ENCODE results near the gene CYFIP2.
A peak's percentile ranks its signal among the peaks of the same experiment; 100 is the strongest.

The CYFIP2 gene

GRCh38 chr5:157290156-157290980 lies 24.4 kb downstream of the CYFIP2 start:
- Mint-ChIP-seq H3K27ac (peak overlapping the region; percentile 96), H3K27me3 (no peaks in the 10 kb centered on the region), H3K4me1 (peaks cover 76% of the 10 kb centered on the region), H3K36me3 (peaks cover 21% of the 10 kb centered on the region), H3K4me3 (peak overlapping the region; percentile 31), H3K9me3 (no peaks in the 10 kb centered on the region)

- Mint-ChIP-seq H3K4me3 (no peak overlapping the region), H3K36me3 (peaks cover 25% of the 10 kb centered on the region), H3K4me1 (peaks cover 76% of the 10 kb centered on the region), H3K27me3 (no peaks in the 10 kb centered on the region), H3K9me3 (no peaks in the 10 kb centered on the region), H3K27ac (peak overlapping the region; percentile 96)
These were observed 25.2 kb downstream of the CYFIP2 start for GRCh38 chr5:157290981-157291711.

GRCh38 chr5:157292599-157292998 lies 26.7 kb downstream of the CYFIP2 start:
- Mint-ChIP-seq H3K36me3 (peaks cover 20% of the 10 kb centered on the region), H3K9me3 (no peaks in the 10 kb centered on the region), H3K27ac (peak overlapping the region; percentile 78), H3K4me3 (no peak overlapping the region), H3K27me3 (no peaks in the 10 kb centered on the region), H3K4me1 (peaks cover 80% of the 10 kb centered on the region)

- Mint-ChIP-seq H3K9me3 (no peaks in the 10 kb centered on the region), H3K36me3 (peaks cover 25% of the 10 kb centered on the region), H3K4me1 (peaks cover 65% of the 10 kb centered on the region), H3K27me3 (no peaks in the 10 kb centered on the region), H3K4me3 (no peak overlapping the region), H3K27ac (peak overlapping the region; percentile 38)
These were observed 28.6 kb downstream of the CYFIP2 start for GRCh38 chr5:157294407-157295091.

- peak overlapping the region; percentile 94 for H3K27ac Mint-ChIP-seq
- no peak overlapping the region for H3K4me3 Mint-ChIP-seq
- peaks cover 23% of the 10 kb centered on the region for H3K36me3 Mint-ChIP-seq
- no peaks in the 10 kb centered on the region for H3K9me3 Mint-ChIP-seq
- H3K27me3 Mint-ChIP-seq: no peaks in the 10 kb centered on the region
- H3K4me1 Mint-ChIP-seq: peaks cover 58% of the 10 kb centered on the region
These were observed 29.3 kb downstream of the CYFIP2 start for GRCh38 chr5:157295247-157295646.

GRCh38 chr5:157300564-157300963 lies 34.6 kb downstream of the CYFIP2 start:
- H3K36me3 Mint-ChIP-seq: peaks cover 20% of the 10 kb centered on the region
- no peak overlapping the region for H3K4me3 Mint-ChIP-seq
- peaks cover 56% of the 10 kb centered on the region for H3K4me1 Mint-ChIP-seq
- H3K27ac Mint-ChIP-seq: no peak overlapping the region
- no peaks in the 10 kb centered on the region for H3K9me3 Mint-ChIP-seq
- no peaks in the 10 kb centered on the region for H3K27me3 Mint-ChIP-seq

- Mint-ChIP-seq H3K27me3 (no peaks in the 10 kb centered on the region), H3K4me1 (peaks cover 57% of the 10 kb centered on the region), H3K9me3 (no peaks in the 10 kb centered on the region), H3K4me3 (no peak overlapping the region), H3K36me3 (peaks cover 22% of the 10 kb centered on the region), H3K27ac (peak overlapping the region; percentile 85)
These were observed 35.1 kb downstream of the CYFIP2 start for GRCh38 chr5:157301066-157301465.

- Mint-ChIP-seq H3K4me3 (no peak overlapping the region), H3K4me1 (peaks cover 67% of the 10 kb centered on the region), H3K27ac (peak overlapping the region; percentile 81), H3K27me3 (no peaks in the 10 kb centered on the region), H3K36me3 (peaks cover 27% of the 10 kb centered on the region), H3K9me3 (no peaks in the 10 kb centered on the region)
These were observed 37.1 kb downstream of the CYFIP2 start for GRCh38 chr5:157303023-157303422.

- H3K4me1 Mint-ChIP-seq: peaks cover 75% of the 10 kb centered on the region
These were observed 37.9 kb downstream of the CYFIP2 start for GRCh38 chr5:157303667-157304327.

GRCh38 chr5:157306081-157306480 lies 40.2 kb downstream of the CYFIP2 start:
- Mint-ChIP-seq H3K4me1 (peaks cover 83% of the 10 kb centered on the region), H3K36me3 (peaks cover 23% of the 10 kb centered on the region), H3K9me3 (no peaks in the 10 kb centered on the region), H3K27ac (peak overlapping the region; percentile 98), H3K4me3 (peak overlapping the region; percentile 58), H3K27me3 (no peaks in the 10 kb centered on the region)

More at GRCh38 chr5:157303667-157304327, 37.9 kb downstream of the CYFIP2 start:
- no peaks in the 10 kb centered on the region for H3K9me3 Mint-ChIP-seq
- H3K36me3 Mint-ChIP-seq: peaks cover 24% of the 10 kb centered on the region
- peak overlapping the region; percentile 81 for H3K27ac Mint-ChIP-seq
- no peaks in the 10 kb centered on the region for H3K27me3 Mint-ChIP-seq
- H3K4me3 Mint-ChIP-seq: peak overlapping the region; percentile 58

GRCh38 chr5:157306692-157307471 lies 41.0 kb downstream of the CYFIP2 start:
- H3K4me3 Mint-ChIP-seq: peak overlapping the region; percentile 58
- H3K27me3 Mint-ChIP-seq: no peaks in the 10 kb centered on the region
- no peaks in the 10 kb centered on the region for H3K9me3 Mint-ChIP-seq
- peaks cover 25% of the 10 kb centered on the region for H3K36me3 Mint-ChIP-seq
- H3K4me1 Mint-ChIP-seq: peaks cover 83% of the 10 kb centered on the region
- peak overlapping the region; percentile 98 for H3K27ac Mint-ChIP-seq

GRCh38 chr5:157308836-157309465 lies 43.0 kb downstream of the CYFIP2 start:
- Mint-ChIP-seq H3K27me3 (no peaks in the 10 kb centered on the region), H3K4me1 (peaks cover 87% of the 10 kb centered on the region), H3K4me3 (peak overlapping the region; percentile 26), H3K27ac (peak overlapping the region; percentile 91), H3K36me3 (peaks cover 17% of the 10 kb centered on the region), H3K9me3 (no peaks in the 10 kb centered on the region)

GRCh38 chr5:157309796-157310195 lies 43.9 kb downstream of the CYFIP2 start:
- Mint-ChIP-seq H3K9me3 (no peaks in the 10 kb centered on the region), H3K27ac (peak overlapping the region; percentile 91), H3K4me3 (no peak overlapping the region), H3K36me3 (peaks cover 22% of the 10 kb centered on the region), H3K27me3 (no peaks in the 10 kb centered on the region), H3K4me1 (peaks cover 86% of the 10 kb centered on the region)

GRCh38 chr5:157311595-157311994 lies 45.7 kb downstream of the CYFIP2 start:
- Mint-ChIP-seq H3K36me3 (peaks cover 15% of the 10 kb centered on the region), H3K4me3 (no peak overlapping the region), H3K27me3 (no peaks in the 10 kb centered on the region), H3K4me1 (peaks cover 68% of the 10 kb centered on the region), H3K9me3 (no peaks in the 10 kb centered on the region), H3K27ac (peak overlapping the region; percentile 73)
